ENCODE results near the gene RDH11. TPM values are rescaled to one million over a fixed set of nuclear protein-coding genes. Genes with fewer than 3 reads are reported as not detected.

RDH11 gene
- total RNA-seq, 1 donor from 2014 or later = 25.1 TPM

DNA sequence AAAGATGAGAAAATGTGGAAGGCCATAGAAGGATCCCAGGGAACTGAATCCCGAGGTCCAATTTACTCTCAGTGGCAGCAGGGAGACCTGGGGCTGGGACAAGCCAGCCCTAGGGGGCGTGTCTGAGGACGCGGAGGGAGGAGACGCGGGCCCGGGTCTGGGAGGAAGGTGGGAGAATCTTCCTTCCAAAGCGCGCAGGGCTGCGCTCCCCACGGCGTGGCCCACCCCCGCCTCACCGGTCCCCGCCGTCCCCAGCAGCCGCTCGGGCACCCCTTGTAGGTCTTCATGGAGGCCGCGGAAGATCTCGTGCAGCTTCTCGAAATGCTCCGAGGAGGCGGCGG, 21.5 kb downstream of the RDH11 start:
- peak in 1 of 2 donors; percentile 83 for DNase-seq (ENCODE audit: low spot score in 2 of 2)
- H3K4me1 ChIP-seq = peaks cover 3 to 25% of the 10 kb centered on the region in 2 donors
- no peaks in the 10 kb centered on the region for H3K27me3 ChIP-seq
- peak overlapping the region; percentile 86 to 97 for H3K4me3 ChIP-seq
- intact Hi-C loops (cut with DNase I) = loop anchor here (1.0 to 2.0 kb wide), 3 partner anchors 21 to 74 kb away; partner anchors contain the start of genes ARG2, PIGH and RDH11
- H3K36me3 ChIP-seq = peaks cover 0 to 13% of the 10 kb centered on the region in 2 donors
- H3K9me3 ChIP-seq = no peaks in the 10 kb centered on the region
- TF ChIP-seq, protein P1, sequence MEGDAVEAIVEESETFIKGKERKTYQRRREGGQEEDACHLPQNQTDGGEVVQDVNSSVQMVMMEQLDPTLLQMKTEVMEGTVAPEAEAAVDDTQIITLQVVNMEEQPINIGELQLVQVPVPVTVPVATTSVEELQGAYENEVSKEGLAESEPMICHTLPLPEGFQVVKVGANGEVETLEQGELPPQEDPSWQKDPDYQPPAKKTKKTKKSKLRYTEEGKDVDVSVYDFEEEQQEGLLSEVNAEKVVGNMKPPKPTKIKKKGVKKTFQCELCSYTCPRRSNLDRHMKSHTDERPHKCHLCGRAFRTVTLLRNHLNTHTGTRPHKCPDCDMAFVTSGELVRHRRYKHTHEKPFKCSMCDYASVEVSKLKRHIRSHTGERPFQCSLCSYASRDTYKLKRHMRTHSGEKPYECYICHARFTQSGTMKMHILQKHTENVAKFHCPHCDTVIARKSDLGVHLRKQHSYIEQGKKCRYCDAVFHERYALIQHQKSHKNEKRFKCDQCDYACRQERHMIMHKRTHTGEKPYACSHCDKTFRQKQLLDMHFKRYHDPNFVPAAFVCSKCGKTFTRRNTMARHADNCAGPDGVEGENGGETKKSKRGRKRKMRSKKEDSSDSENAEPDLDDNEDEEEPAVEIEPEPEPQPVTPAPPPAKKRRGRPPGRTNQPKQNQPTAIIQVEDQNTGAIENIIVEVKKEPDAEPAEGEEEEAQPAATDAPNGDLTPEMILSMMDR (IDR thresholded peaks at IDR 0.05) = no peak
- peak overlapping the region; percentile 96 to 100 for H3K27ac ChIP-seq

GRCh38 chr14:67673451-67673850, 22.1 kb downstream of the RDH11 start:
- intact Hi-C loops (cut with DNase I) = no loop called here
- TF ChIP-seq, protein P1 (IDR thresholded peaks at IDR 0.05) = no peak
- Histone ChIP-seq H3K9me3 (no peaks in the 10 kb centered on the region), H3K4me3 (peak overlapping the region; percentile 86 to 97), H3K4me1 (peaks cover 3 to 25% of the 10 kb centered on the region in 2 donors), H3K27me3 (no peaks in the 10 kb centered on the region), H3K27ac (no peak overlapping the region), H3K36me3 (peaks cover 0 to 9% of the 10 kb centered on the region in 2 donors)
- DNase-seq (ENCODE audit: low spot score in 2 of 2) = no peak

DNA sequence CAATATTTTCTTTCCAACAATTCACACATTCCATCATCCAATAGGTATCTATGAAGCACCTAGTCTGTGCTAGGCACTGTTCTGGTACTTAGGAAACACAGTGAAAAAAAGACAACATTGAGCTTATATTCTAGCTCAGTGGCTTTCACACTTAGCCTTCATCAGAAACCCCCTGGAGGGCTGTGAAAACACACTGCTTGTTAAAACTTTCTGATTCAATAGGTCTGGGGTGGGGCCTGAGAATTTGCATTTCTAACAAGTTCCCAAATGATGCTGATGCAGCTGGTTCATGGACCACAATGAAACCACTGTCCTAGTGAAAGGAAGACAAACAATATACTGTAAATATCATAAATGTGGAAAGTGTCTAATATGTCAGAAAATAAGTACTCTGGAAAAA, 27.0 kb downstream of the RDH11 start:
- Histone ChIP-seq H3K36me3 (no peaks in the 10 kb centered on the region), H3K27ac (no peak overlapping the region), H3K4me3 (no peak overlapping the region), H3K27me3 (no peaks in the 10 kb centered on the region), H3K4me1 (peaks cover 3 to 23% of the 10 kb centered on the region in 2 donors), H3K9me3 (no peaks in the 10 kb centered on the region)
- DNase-seq (ENCODE audit: low spot score in 2 of 2) = no peak
- intact Hi-C loops (cut with DNase I) = loop anchor here (5.0 kb wide), 1 partner anchor 34 kb away; the partner anchor contains the start of gene RDH12
- TF ChIP-seq, protein P1 (IDR thresholded peaks at IDR 0.05) = no peak

DNA sequence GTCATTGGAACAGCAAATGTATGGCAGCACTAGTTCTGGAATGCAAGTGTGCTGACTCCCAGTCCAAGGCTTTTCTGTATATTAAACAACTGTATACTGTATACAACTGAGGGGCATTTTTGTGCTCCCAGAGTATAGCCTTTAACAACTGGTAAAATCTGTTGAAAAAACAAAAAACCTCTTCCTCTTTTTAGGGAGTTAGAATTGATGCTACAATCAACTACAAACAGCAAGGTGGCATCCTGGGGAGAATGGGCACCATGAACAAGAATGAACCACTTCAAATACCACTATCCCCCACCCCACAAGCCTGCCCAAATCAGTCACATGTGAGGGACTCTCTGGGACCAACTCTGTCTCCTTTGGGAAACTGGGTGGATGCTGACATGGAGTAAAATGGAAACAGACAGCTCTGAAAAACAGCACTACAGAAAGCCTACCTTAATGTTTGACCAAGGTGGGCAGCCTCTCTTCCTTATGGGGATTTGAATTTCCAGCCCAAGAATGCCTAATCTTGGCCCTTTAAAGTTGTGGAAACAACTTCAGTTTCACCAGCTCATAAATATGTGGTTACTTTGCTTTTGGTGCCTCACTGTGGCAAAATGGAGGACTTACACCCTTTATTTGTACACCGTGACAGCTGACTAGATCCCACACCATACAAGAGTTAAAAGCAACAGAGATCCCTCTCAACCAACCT, 28.7 kb downstream of the RDH11 start:
- Histone ChIP-seq H3K36me3 (peaks cover 0 to 4% of the 10 kb centered on the region in 2 donors), H3K9me3 (no peaks in the 10 kb centered on the region), H3K4me1 (peaks cover 0 to 6% of the 10 kb centered on the region in 2 donors), H3K4me3 (no peak overlapping the region), H3K27ac (no peak overlapping the region), H3K27me3 (no peaks in the 10 kb centered on the region)
- TF ChIP-seq, protein P1 (IDR thresholded peaks at IDR 0.05) = peak; percentile 43 to 59 (median 51)
- intact Hi-C loops (cut with DNase I) = loop anchor here (1.0 to 5.0 kb wide), 2 partner anchors 35 to 49 kb away; partner anchors contain the start of gene RDH12
- no peak for DNase-seq (ENCODE audit: low spot score in 2 of 2)

- no peaks in the 10 kb centered on the region for H3K27me3 ChIP-seq
- peaks cover 0 to 4% of the 10 kb centered on the region in 2 donors for H3K36me3 ChIP-seq
- DNase-seq (ENCODE audit: low spot score in 2 of 2) = no peak
- H3K9me3 ChIP-seq = no peaks in the 10 kb centered on the region
- TF ChIP-seq, protein P1 (IDR thresholded peaks at IDR 0.05) = no peak
- H3K27ac ChIP-seq = no peak overlapping the region
- peaks cover 0 to 5% of the 10 kb centered on the region in 2 donors for H3K4me1 ChIP-seq
- no peak overlapping the region for H3K4me3 ChIP-seq
- intact Hi-C loops (cut with DNase I) = loop anchor here (5.0 kb wide), 1 partner anchor 36 kb away; the partner anchor contains the start of gene RDH12
Measured at GRCh38 chr14:67665868-67666267, 29.7 kb downstream of the RDH11 start.
